SK-N-SH treated with all-trans-retinoic acid at 6 μM for 48 hours (cell line): ENCODE results near the gene AEBP1.

Experiments
- ARNTL ChIP-seq: fragments of 450-650 bp; formaldehyde crosslinking; IDR thresholded peaks from 2 replicates; pipeline ENCODE4 v1.5.0; 2020; ENCODE audit warnings: low read depth, mild to moderate bottlenecking, moderate library complexity, borderline replicate concordance
- ESRRG ChIP-seq: fragments of 250-450 bp; sonication (Bioruptor Pico); IDR thresholded peaks from 2 replicates; pipeline ENCODE4 v1.6.1; 2021; ENCODE audit warnings: mild to moderate bottlenecking
- OSR1 ChIP-seq: fragments of 250-450 bp; sonication (Bioruptor Pico); IDR thresholded peaks from 2 replicates; pipeline ENCODE4 v1.8.0; 2022; ENCODE audit warnings: moderate library complexity, mild to moderate bottlenecking, inconsistent platforms
- POU6F1 ChIP-seq: fragments of 250-450 bp; sonication (Bioruptor Pico); IDR thresholded peaks from 2 replicates; pipeline ENCODE4 v1.8.0; 2021; ENCODE audit warnings: low read depth, mild to moderate bottlenecking, moderate library complexity, borderline replicate concordance
- ZFP30 ChIP-seq: fragments of 450-650 bp; formaldehyde crosslinking; IDR thresholded peaks from 2 replicates; pipeline ENCODE4 v1.5.0; 2022; ENCODE audit warnings: mild to moderate bottlenecking, moderate library complexity
- ZNF8 ChIP-seq: fragments of 450-650 bp; formaldehyde crosslinking; IDR thresholded peaks from 2 replicates; pipeline ENCODE4 v1.5.0; 2020; ENCODE audit warnings: mild to moderate bottlenecking, moderate library complexity

- TF ChIP-seq ZFP30 (CRISPR knock-in tag) (no peak), ESRRG (CRISPR knock-in tag) (no peak), POU6F1 (CRISPR knock-in tag) (no peak), OSR1 (CRISPR knock-in tag) (no peak), ARNTL (CRISPR knock-in tag) (no peak), ZNF8 (CRISPR knock-in tag) (no peak)
Observed at GRCh38 chr7:44138698-44139097, 34.6 kb downstream of the AEBP1 start.
